ENCODE results near the gene FAM228B.

The FAM228B gene

GRCh38 chr2:24206242-24206641 is 83.0 kb downstream of the FAM228B start:
- no peak for DNase-seq

- no peak for DNase-seq
These were observed 83.4 kb downstream of the FAM228B start for GRCh38 chr2:24206714-24207113.

- DNase-seq: no peak
These were observed 84.1 kb downstream of the FAM228B start for GRCh38 chr2:24207359-24207758.

DNA sequence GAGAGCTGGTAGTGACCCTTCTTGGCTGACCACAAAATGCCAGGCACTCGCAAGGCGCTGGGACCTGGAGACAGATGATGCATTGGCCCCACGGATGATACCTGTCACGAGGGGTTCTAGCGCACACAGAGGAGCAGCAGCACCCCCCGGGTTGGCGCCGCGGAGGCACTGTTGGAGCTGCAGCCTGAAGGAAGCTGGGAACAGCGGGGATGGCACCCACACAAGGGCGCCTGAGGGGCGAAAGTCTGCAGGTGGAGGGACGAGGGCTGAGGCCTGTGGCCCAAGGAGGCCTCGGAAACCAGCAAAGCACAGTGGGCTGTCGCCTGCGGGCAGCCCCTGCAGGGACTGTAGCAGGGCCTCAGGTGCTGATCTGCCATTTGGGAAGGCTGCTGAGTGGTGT is 85.2 kb downstream of the FAM228B start:
- no peak for DNase-seq

DNA sequence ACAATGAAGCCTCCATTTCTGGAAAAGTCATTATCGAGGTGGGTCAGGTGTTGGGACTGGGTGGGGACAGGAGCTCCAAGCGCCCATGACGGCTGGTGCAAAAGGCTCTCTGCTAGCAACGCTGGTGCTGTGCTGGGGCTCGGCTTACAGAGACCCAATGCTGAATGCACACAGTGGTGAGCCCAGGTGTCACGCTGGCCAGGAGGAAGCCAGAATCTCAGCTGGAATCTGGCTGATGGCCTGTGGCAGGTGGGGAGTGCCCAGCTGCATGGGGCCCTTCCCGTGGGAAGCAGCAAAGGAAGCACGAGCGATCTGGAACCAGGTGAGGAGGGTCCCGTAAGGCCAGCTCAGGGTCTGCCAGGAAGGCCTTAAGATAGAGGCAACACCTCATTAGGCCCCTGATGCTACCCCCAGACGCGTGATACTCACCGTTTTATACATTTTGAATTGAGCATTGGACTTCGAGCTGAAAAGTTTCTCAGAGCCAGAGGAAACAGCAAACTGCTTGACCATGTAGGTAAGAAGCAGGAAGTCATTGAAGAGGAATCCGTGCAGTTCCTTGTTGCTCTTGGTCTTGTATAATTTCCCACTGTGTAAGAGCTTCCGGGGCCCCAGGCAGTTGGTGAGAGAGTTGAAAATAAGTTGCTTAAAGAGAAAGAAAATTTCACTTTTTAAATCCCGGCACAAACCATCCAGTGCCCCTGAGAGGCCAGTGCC is 86.3 kb downstream of the FAM228B start:
- DNase-seq: peak in 1 of 2 donors; percentile 4

DNA sequence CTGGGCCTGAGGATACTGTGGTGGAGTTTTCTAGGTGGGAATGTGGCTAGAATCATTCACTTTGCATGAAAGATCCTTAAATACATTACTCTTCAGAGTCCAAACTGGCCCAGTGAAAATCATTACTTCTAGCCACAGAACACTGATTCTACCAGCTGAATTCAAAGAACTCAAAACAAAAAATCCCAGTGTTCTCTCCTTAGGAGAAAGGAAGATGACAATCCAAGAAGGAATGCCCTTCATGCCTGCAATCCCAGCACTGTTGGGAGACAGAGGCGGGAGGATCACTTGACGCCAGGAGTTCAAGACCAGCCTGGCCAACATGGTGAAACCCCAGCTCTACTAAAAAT is 86.8 kb downstream of the FAM228B start:
- DNase-seq: no peak

GRCh38 chr2:24210723-24211122 is 87.5 kb downstream of the FAM228B start:
- no peak for DNase-seq

DNA sequence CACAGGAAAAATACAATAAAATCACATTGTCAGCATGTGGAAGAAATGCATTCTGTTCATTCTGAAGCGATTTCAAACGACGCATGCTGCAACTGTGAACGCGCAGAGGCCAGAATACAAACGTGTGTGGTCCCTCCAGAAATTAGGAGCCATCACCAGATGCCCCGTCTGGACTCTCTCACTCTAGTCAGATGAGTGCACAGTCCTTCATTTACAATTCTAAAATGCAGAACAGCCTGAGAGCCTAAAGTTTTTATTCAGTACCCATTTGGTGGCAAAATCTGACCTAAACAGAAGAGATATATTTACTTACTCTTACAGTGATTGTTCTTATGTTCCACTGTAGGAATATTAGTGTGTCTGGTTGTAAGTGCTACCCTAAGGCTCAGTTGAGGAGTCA is 88.1 kb downstream of the FAM228B start:
- DNase-seq: no peak

DNA sequence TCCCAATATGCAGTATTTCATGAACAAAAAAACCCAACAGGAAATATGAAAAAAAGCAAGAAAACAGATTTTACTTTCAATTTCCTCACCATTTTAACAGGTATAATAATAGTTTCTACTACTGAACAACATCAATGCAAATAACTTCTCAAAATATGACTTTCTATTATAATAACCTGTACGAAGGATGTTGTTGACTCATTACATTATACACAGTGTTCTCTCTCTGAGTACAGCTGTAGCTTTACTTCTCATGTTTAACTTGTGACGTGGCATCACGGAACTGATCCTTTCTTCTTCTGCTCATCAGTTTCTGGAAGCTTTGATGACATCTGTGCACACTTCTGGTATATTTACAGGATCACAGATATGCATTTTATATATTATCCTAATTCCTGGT is 91.6 kb downstream of the FAM228B start:
- DNase-seq: no peak

Data from inflammatory macrophage treated with lipopolysaccharide for 1 hour (primary cell).